ENCODE results near the gene MTR.

Gene MTR

GRCh38 chr1:236785477-236785876 lies 9.6 kb upstream of the MTR start:
- DNase-seq = no peak

- DNase-seq = no peak
Measured at GRCh38 chr1:236786453-236786852, 8.6 kb upstream of the MTR start.

- no peak for DNase-seq
Measured at GRCh38 chr1:236794585-236795034, 482 bp upstream of the MTR start.

GRCh38 chr1:236795757-236796667 lies 920 bp downstream of the MTR start:
- DNase-seq = no peak

GRCh38 chr1:236799001-236799400 lies 3.9 kb downstream of the MTR start:
- DNase-seq = no peak

GRCh38 chr1:236800002-236800620 lies 5.0 kb downstream of the MTR start:
- DNase-seq = no peak

GRCh38 chr1:236800623-236801022 lies 5.5 kb downstream of the MTR start:
- DNase-seq = no peak

- no peak for DNase-seq
Measured at GRCh38 chr1:236802264-236802663, 7.2 kb downstream of the MTR start.

GRCh38 chr1:236806634-236807033 lies 11.5 kb downstream of the MTR start:
- DNase-seq = no peak

GRCh38 chr1:236808005-236808404 lies 12.9 kb downstream of the MTR start:
- DNase-seq = no peak

- no peak for DNase-seq
Measured at GRCh38 chr1:236808564-236809130, 13.6 kb downstream of the MTR start.

- no peak for DNase-seq
Measured at GRCh38 chr1:236809148-236809547, 14.1 kb downstream of the MTR start.

GRCh38 chr1:236810018-236810417 lies 14.9 kb downstream of the MTR start:
- no peak for DNase-seq

GRCh38 chr1:236812334-236813030 lies 17.4 kb downstream of the MTR start:
- DNase-seq = no peak

GRCh38 chr1:236815941-236816340 lies 20.8 kb downstream of the MTR start:
- no peak for DNase-seq

- no peak for DNase-seq
Measured at GRCh38 chr1:236819856-236820255, 24.8 kb downstream of the MTR start.

- no peak for DNase-seq
Measured at GRCh38 chr1:236821091-236821627, 26.1 kb downstream of the MTR start.

- DNase-seq = no peak
Measured at GRCh38 chr1:236823559-236823958, 28.5 kb downstream of the MTR start.

- no peak for DNase-seq
Measured at GRCh38 chr1:236829085-236829484, 34.0 kb downstream of the MTR start.

- no peak for DNase-seq
Measured at GRCh38 chr1:236830116-236830515, 35.0 kb downstream of the MTR start.

GRCh38 chr1:236830560-236830959 lies 35.5 kb downstream of the MTR start:
- no peak for DNase-seq

- DNase-seq = no peak
Measured at GRCh38 chr1:236833575-236833974, 38.5 kb downstream of the MTR start.

- DNase-seq = no peak
Measured at GRCh38 chr1:236834876-236835275, 39.8 kb downstream of the MTR start.

Data from COR-L47 (cell line).